GM06990 (cell line): ENCODE results near the gene CHRNA7.

Source experiments
- DNase-seq: peaks from one replicate; pipeline ENCODE4 v3.0.0-alpha.2; 2011; ENCODE audit not compliant: insufficient read length; ENCODE audit errors: extremely low read depth
- H3K27me3 ChIP-seq: replicated peaks from 2 replicates; pipeline ENCODE4 v1.6.0; 2011; ENCODE audit warnings: low read length; ENCODE audit not compliant: control insufficient read depth, insufficient read depth
- H3K36me3 ChIP-seq: 2 replicates; pipeline ENCODE4 v1.5.1; 2011; ENCODE audit warnings: low read length; ENCODE audit not compliant: control insufficient read depth, insufficient read depth
- H3K4me3 ChIP-seq: replicated peaks from 2 replicates; pipeline ENCODE4 v1.5.1; 2011; ENCODE audit warnings: low read depth, mild to moderate bottlenecking, control low read depth, low read length
- TF ChIP-seq, protein P1 (sequence below): IDR thresholded peaks from 2 replicates; pipeline ENCODE4 v1.5.1; 2011; ENCODE audit warnings: low read length, control low read depth, mild to moderate bottlenecking, inconsistent platforms; ENCODE audit not compliant: insufficient read depth, poor library complexity, severe bottlenecking

The CHRNA7 gene

DNA sequence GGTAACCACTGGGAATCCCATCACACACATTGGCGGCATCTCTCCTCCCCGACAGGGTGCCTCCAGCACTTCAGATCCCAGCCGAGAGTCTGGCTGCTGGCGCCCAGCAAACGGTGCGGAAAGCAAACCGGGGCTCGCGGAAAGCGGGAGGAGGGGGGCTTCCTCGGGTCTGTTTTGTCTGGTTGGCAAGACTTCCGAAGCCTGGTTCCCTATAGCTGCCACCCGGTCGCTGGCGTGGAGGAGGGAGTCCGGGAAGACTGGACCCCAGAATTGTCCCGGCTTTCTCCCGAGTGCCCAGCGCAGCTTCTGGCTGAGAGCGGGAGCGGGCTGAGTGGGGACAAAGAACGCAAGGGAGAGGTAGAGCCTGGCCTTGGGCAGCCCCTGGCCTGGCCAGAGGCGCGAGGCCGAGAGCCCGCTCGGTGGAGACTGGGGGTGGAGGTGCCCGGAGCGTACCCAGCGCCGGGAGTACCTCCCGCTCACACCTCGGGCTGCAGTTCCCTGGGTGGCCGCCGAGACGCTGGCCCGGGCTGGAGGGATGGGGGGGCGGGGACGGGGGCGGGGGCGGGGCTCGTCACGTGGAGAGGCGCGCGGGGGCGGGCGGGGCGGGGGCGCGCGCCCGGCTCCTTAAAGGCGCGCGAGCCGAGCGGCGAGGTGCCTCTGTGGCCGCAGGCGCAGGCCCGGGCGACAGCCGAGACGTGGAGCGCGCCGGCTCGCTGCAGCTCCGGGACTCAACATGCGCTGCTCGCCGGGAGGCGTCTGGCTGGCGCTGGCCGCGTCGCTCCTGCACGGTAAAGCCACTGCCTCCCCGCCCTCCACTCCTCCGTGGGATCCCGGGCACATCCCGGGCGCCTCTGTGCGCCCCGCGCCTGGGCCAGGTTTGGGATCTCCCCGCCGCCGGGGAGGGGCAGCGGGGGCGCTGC, at the start of gene CHRNA7:
TSS of gene CHRNA7 (plus strand) at position 654 of the 920 bp plus-strand sequence. CDS start at position 734, 80 bp downstream.
- DNase-seq: peak; percentile 80
- Histone ChIP-seq H3K36me3 (no peaks in the 10 kb centered on the region), H3K4me3 (peak within 1 kb of the TSS; percentile 48), H3K27me3 (peaks cover 2% of the 10 kb centered on the region)
- TF ChIP-seq, protein P1, sequence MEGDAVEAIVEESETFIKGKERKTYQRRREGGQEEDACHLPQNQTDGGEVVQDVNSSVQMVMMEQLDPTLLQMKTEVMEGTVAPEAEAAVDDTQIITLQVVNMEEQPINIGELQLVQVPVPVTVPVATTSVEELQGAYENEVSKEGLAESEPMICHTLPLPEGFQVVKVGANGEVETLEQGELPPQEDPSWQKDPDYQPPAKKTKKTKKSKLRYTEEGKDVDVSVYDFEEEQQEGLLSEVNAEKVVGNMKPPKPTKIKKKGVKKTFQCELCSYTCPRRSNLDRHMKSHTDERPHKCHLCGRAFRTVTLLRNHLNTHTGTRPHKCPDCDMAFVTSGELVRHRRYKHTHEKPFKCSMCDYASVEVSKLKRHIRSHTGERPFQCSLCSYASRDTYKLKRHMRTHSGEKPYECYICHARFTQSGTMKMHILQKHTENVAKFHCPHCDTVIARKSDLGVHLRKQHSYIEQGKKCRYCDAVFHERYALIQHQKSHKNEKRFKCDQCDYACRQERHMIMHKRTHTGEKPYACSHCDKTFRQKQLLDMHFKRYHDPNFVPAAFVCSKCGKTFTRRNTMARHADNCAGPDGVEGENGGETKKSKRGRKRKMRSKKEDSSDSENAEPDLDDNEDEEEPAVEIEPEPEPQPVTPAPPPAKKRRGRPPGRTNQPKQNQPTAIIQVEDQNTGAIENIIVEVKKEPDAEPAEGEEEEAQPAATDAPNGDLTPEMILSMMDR: peak; percentile 24

DNA sequence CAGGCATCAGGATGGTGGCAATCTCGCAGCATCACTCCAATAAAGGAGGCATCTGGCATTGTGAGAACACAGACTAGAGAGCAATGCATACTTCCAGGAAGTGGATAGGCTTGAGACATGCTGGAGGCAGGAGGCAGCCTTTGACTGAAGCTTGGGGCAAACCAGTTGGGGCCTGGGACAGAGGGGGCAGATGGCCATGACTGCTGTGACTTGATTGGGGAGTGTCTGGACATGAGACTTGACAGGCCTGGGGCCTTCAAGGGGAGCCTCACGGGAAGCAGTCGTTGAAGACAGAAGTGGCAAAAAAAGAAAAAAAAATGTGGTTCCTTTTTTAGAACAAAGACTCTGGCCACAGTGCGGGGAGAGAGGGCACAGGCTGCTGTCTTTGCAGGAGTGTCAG, 44.7 kb upstream of the CHRNA7 start:
- H3K36me3 ChIP-seq: no peaks in the 10 kb centered on the region
- no peak overlapping the region for H3K4me3 ChIP-seq
- TF ChIP-seq, protein P1: no peak
- DNase-seq: no peak
- H3K27me3 ChIP-seq: no peaks in the 10 kb centered on the region; the same call in 1 of the 2 replicates

DNA sequence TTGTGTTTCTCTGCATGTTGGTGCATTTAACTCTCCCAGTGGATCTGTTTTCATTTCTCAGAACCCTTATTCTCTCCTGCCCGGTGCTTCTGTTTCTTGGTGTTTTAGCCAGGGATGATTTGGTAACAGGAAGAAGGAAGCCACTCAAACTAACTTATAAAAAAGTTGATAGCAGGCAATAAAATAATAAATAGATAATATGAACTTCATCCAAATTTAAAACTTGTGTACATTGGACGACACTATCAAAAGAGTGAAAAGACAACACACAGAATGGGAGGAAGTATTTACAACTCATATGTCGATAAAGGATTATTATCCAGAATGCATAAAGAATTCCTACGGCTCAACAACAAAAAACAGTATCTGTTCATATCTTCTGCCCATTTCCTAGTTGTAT, 37.3 kb upstream of the CHRNA7 start:
- no peak for DNase-seq
- H3K27me3 ChIP-seq: no peaks in the 10 kb centered on the region; the same call in 1 of the 2 replicates
- no peak overlapping the region for H3K4me3 ChIP-seq
- H3K36me3 ChIP-seq: no peaks in the 10 kb centered on the region
- TF ChIP-seq, protein P1: no peak

DNA sequence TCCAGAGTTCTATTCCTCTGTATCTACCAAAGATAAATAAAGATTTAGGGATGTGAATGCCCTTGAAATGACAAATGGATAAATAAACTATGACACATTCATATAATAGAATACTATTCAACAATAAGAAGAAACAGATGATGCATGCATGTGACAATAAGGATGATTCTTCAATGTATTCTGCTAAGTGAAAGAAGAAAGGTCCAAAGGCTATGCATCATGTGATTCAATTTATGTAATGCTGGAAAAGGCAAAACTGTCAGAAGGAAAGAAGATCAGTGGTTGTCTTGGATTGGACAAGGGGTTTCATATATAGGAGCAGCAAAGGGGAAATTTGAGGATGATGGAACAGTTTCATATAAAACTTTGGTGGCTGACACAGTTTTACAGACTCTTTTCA, 32.6 kb upstream of the CHRNA7 start:
- TF ChIP-seq, protein P1: no peak

DNA sequence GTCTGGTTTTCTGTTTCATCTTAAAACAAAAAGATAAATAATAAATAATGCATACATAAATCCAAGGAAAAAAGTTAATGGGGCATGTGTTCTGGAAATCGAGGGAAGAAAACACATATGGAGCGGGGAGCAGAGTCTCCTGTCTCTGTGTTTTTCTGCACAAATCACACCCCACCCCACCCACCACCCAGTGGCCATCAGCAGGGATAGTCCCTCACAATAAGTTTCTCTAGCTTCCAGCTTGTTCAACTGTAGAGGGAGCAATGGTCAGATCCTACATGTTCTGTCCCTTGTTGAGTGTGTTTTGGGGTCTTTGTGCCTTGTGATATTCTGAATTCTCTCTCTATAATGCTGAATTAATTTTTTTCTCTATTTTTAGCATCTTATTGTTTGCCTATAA, 26.8 kb upstream of the CHRNA7 start:
- Histone ChIP-seq H3K4me3 (no peak overlapping the region), H3K27me3 (no peaks in the 10 kb centered on the region), H3K36me3 (no peaks in the 10 kb centered on the region)
- DNase-seq: no peak
- TF ChIP-seq, protein P1: no peak

More for the DNA sequence above, 32.6 kb upstream of the CHRNA7 start:
- H3K36me3 ChIP-seq: no peaks in the 10 kb centered on the region
- H3K4me3 ChIP-seq: no peak overlapping the region
- no peaks in the 10 kb centered on the region; the same call in 1 of the 2 replicates for H3K27me3 ChIP-seq
- DNase-seq: no peak
